Measurements from ENCODE around the gene CACNA1G. TPM values are rescaled to one million over a fixed set of nuclear protein-coding genes. Genes with fewer than 3 reads are reported as not detected.

The CACNA1G gene
- total RNA-seq, 2 donors from 2014 or later: 0.07 to 0.19 TPM

DNA sequence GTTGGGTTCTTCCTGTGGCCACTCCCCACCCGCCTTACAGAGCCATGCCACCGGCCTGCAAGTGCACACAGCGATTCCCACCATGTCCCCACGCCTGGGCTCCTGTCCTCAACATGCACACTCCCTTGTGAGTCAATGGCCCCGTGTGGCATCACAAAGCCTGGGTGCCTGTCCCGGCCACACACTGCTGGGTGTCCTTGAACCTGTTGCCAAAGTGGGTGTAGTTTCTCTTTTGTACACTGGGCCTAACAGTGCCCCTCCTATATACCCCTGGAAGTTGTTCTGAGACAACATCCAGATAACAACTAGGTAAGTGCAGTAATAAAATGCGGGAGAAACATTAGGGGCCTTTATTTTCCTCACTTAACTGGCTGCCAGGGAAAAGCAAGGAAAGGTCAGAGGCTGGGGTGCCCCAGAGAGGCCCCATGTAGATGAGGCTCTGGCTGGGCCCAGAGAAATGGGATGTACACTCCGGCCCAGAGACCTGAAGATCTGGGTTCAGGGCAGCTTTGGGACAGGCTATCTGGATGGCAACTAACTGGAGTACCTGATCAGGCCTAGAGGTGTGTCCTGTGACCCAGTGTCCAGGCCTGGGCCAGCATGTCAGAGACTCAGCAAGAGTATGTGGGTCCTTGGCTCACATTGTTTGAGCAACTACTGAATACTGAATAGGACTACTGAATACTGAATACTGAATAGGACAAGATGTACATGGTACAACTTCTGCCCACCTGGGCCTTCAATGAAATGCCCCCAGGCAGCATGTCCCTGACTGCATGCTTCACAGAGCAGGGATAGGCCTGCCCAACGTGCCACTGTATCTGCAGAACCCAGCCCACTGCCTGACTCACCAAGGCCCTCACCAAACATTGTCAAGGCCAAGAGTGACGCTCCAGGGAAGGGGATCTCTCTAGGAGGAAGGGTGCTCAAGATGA, 82.5 kb downstream of the CACNA1G start:
- DNase-seq: no peak
- Histone ChIP-seq H3K36me3 (no peaks in the 10 kb centered on the region), H3K27ac (no peak overlapping the region), H3K4me3 (no peak overlapping the region), H3K4me1 (peaks cover 28% of the 10 kb centered on the region), H3K9ac (ENCODE audit: low read depth in 2 of 2, low read length in 2 of 2) (peak overlapping the region in 1 of 2 donors; percentile 63), H3K27me3 (no peaks in the 10 kb centered on the region), H3K9me3 (no peaks in the 10 kb centered on the region)
- TF ChIP-seq, protein P1, sequence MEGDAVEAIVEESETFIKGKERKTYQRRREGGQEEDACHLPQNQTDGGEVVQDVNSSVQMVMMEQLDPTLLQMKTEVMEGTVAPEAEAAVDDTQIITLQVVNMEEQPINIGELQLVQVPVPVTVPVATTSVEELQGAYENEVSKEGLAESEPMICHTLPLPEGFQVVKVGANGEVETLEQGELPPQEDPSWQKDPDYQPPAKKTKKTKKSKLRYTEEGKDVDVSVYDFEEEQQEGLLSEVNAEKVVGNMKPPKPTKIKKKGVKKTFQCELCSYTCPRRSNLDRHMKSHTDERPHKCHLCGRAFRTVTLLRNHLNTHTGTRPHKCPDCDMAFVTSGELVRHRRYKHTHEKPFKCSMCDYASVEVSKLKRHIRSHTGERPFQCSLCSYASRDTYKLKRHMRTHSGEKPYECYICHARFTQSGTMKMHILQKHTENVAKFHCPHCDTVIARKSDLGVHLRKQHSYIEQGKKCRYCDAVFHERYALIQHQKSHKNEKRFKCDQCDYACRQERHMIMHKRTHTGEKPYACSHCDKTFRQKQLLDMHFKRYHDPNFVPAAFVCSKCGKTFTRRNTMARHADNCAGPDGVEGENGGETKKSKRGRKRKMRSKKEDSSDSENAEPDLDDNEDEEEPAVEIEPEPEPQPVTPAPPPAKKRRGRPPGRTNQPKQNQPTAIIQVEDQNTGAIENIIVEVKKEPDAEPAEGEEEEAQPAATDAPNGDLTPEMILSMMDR (IDR thresholded peaks at IDR 0.05): no peak
- intact Hi-C loops (cut with DNase I): no loop called here

GRCh38 chr17:50645748-50646682, 85.5 kb downstream of the CACNA1G start:
- intact Hi-C loops (cut with DNase I): no loop called here
- TF ChIP-seq, protein P1 (IDR thresholded peaks at IDR 0.05): no peak
- no peak for DNase-seq

GRCh38 chr17:50647187-50647586, 86.7 kb downstream of the CACNA1G start:
- intact Hi-C loops (cut with DNase I): no loop called here
- H3K27ac ChIP-seq: no peak overlapping the region

More at GRCh38 chr17:50645748-50646682, 85.5 kb downstream of the CACNA1G start:
- Histone ChIP-seq H3K27me3 (no peaks in the 10 kb centered on the region), H3K4me1 (peaks cover 1% of the 10 kb centered on the region), H3K9ac (ENCODE audit: low read depth in 2 of 2, low read length in 2 of 2) (no peak overlapping the region), H3K27ac (no peak overlapping the region), H3K36me3 (no peaks in the 10 kb centered on the region), H3K4me3 (no peak overlapping the region), H3K9me3 (no peaks in the 10 kb centered on the region)

DNA sequence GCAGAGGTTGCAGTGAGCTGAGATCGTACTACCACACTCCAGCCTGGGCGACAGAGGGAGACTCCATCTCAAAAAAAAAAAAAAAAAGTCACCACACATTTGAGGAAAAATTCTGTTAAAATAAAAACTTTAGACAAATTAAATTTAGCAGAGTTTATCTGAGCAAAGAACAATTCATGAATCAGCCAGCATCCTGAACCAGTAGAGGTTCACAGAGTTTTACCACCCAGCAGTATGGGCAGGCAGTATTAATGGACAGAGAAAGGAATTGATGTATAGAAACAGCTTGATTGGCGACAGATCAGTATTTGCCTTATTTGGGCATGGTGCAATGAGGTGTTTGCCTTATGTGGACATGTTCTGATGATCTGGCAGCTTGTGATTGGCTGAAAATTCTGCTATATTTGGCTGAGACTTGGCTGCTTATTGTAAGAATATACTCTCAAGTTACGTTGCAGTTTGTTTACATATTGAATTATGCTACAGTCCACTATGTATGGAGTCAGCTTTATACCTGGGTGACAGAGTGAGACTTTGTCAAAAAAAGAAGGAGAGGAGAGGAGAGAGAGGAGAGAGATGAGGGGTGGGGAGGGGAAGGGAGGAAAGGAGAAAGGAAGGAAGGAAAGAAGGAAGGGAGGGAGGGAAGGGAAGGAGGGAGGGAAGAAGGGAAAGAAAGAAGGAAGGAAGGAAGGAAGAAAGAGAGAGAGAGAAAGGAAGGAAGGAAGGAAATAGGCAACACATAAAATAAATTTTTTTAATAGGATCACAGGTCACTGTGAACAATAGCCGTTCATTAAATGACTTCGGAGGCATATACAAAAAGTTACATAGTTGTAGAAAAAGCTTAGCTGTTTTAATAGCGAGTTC, 88.8 kb downstream of the CACNA1G start:
- DNase-seq: no peak
- Histone ChIP-seq H3K9ac (ENCODE audit: low read depth in 2 of 2, low read length in 2 of 2) (no peak overlapping the region), H3K4me1 (no peaks in the 10 kb centered on the region), H3K27me3 (no peaks in the 10 kb centered on the region), H3K27ac (no peak overlapping the region), H3K9me3 (no peaks in the 10 kb centered on the region), H3K4me3 (no peak overlapping the region), H3K36me3 (no peaks in the 10 kb centered on the region)
- intact Hi-C loops (cut with DNase I): no loop called here
- TF ChIP-seq, protein P1 (IDR thresholded peaks at IDR 0.05): no peak

More at GRCh38 chr17:50647187-50647586, 86.7 kb downstream of the CACNA1G start:
- H3K9ac ChIP-seq (ENCODE audit: low read depth in 2 of 2, low read length in 2 of 2): no peak overlapping the region
- no peaks in the 10 kb centered on the region for H3K27me3 ChIP-seq
- H3K36me3 ChIP-seq: no peaks in the 10 kb centered on the region
- TF ChIP-seq, protein P1 (IDR thresholded peaks at IDR 0.05): no peak
- no peak for DNase-seq
- no peaks in the 10 kb centered on the region for H3K9me3 ChIP-seq
- H3K4me1 ChIP-seq: no peaks in the 10 kb centered on the region
- H3K4me3 ChIP-seq: no peak overlapping the region

All from colonic mucosa (tissue), 4 donors.